ENCODE data around the gene SLC10A1.

Gene SLC10A1

DNA sequence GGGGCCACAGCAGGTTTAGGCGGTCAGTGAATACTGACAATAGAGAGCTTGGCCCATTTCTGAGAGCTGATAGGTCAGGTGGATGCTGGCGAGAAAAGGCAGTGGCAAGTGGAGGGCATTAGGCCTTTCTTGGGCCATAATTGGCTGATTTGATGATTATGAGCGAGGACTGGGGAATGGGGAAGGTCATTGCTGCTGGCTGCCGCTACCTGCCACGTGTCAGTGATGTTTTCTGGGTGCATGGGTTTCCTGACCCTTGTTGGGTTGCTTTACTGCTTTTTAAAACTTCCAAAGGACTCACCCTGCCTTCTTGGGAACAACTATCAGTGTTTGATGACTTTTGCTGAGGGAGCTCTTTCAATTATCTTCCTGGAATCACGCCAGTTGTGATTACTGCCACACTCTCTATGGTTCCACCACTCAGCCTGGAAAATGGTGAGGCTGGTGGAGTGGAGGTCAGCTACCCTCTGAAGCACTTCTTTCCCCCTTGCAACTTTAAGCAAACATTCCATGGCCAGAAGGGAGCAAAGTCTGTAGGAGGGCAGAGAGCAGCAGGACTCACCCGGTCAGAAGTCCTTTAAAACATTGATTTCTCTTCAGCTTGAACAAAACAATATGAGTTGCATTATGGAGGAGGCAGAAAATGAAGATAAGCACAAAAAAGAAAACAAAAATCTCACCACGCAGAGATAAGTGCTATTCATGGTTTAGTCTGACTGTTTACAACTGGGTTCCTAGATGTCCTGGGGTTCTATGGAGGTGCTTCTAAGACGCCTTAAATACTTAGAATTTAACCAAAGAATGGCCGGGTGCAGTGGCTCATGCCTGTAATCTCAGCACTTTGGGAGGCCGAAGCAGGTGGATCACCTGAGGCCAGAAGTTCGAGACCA is 12.1 kb upstream of the SLC10A1 start:
- no peak for DNase-seq (ENCODE audit: low spot score)

DNA sequence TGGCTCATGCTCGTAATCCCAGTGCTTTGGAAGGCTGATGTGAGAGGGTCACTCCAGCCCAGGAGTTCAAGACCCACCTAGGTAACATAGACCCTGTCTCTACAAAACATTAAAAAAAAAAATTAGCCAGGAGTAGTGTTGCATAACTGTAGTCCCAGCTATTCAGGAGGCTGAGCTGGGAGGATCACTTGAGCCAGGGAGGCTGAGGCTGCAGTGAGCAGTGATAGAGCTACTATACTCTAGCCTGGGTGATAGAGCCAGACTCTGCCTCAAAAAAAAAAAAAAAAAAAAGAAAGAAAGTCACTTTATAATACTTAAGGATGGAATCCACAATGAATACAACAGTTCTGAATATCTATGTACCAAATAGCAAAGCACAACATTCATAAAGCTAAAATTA is 10.2 kb upstream of the SLC10A1 start:
- no peak for DNase-seq (ENCODE audit: low spot score)

DNA sequence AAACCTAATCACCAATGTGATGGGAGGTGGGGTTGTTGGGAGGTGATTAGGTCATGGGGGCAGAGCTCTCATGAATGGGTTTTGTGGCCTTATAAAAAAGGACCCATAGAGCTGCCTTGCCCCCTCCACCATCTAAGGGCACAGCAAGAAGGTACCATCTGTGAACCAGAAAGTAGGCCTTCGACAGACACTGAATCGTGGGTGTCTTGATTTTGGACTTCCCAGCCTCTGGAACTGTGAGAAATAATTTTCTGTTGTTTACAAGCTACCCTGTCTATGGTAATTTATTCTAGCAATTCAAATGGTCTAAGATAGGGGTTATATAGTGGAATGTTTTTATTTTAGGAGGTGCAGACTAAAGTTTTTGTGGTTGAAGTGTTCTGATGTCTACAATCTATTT is 7.9 kb upstream of the SLC10A1 start:
- DNase-seq (ENCODE audit: low spot score), result no peak

- no peak for DNase-seq (ENCODE audit: low spot score)
Observed at GRCh38 chr14:69803753-69804152, 6.7 kb upstream of the SLC10A1 start.

- no peak for DNase-seq (ENCODE audit: low spot score)
Observed at GRCh38 chr14:69798339-69798735, 1.3 kb upstream of the SLC10A1 start.

GRCh38 chr14:69797573-69798338 is 715 bp upstream of the SLC10A1 start:
- DNase-seq (ENCODE audit: low spot score), result no peak

- DNase-seq (ENCODE audit: low spot score), result no peak
Observed at GRCh38 chr14:69795691-69796090, 1.4 kb downstream of the SLC10A1 start.

GRCh38 chr14:69794791-69795190 is 2.2 kb downstream of the SLC10A1 start:
- DNase-seq (ENCODE audit: low spot score), result no peak

GRCh38 chr14:69792887-69793421 is 4.1 kb downstream of the SLC10A1 start:
- no peak for DNase-seq (ENCODE audit: low spot score)

- no peak for DNase-seq (ENCODE audit: low spot score)
Observed at GRCh38 chr14:69789118-69789640, 7.9 kb downstream of the SLC10A1 start.

DNA sequence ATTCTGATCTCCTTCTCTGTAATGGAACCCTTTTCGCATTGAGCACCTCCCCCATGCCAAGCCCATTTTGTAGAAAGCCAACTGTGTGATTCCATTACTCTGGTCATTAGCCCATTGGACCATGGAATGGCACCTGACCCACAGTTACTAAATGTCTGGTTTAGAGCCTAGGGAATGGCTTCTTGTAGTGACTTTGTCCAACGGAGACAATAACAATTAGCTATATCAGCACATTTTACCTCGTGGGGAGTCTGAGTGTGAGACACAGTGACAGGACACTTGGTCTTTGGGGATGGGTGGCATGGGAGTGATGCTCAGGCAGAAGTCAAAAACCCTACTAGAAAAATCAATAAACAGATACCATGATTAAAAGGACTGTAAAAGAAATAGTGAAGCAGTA is 10.4 kb downstream of the SLC10A1 start:
- no peak for DNase-seq (ENCODE audit: low spot score)

DNA sequence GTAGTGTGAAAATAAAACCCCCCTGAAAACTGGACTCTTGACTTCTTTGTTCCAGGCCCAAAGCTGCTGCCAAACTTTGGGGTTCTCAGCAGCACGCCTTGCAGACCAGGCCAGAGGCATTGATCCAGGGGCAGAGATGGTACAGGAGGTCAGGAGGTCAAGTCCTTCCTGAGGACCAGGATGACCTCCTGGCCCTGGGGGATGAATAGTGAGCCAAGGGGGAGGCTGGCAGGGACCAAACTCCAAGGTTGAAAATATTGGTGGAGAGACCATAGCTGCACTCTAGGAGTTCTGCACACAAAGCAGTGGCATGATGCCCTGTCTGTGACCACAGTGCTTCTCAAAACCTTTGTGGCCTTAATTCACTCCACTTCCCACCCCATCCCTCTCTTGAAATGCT is 12.1 kb downstream of the SLC10A1 start:
- DNase-seq (ENCODE audit: low spot score), result no peak

DNA sequence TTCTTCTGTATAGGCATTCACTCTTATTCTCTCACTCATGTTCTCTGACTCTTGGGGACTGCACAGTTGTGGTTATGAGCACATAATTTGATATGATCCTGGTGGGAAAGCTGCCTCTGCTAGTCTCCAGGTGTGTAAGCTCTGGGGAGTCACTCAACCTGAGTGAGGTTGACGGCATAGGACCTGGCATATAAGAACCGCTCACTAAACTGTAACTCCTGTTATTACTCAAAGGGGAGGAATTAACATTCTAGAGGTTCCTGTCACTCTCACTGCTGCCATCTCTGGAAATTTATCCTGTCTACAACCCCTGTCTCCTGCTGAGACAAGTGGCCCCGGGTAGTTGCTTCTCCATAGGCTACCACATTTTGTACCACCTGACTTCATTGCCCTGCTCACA is 16.1 kb downstream of the SLC10A1 start:
- DNase-seq (ENCODE audit: low spot score), result no peak

DNA sequence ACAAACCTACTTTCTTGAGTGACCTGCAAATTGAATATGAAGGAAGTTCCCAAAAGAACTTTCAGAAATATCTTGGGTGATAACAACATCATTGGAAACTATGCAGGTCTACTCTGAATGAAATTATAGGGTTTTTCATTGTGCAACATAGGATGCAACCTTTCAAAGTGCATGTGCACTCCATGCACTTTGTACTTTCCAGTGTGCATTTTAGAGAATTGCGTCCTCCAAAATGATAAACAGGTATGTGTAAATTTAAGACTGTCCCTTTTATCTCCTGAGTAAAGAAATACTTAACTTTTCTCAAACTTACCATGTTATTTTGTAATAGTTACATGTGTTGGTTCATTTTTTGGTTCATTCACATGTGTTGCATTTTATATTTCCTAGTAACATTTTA is 16.9 kb downstream of the SLC10A1 start:
- DNase-seq (ENCODE audit: low spot score), result no peak

DNA sequence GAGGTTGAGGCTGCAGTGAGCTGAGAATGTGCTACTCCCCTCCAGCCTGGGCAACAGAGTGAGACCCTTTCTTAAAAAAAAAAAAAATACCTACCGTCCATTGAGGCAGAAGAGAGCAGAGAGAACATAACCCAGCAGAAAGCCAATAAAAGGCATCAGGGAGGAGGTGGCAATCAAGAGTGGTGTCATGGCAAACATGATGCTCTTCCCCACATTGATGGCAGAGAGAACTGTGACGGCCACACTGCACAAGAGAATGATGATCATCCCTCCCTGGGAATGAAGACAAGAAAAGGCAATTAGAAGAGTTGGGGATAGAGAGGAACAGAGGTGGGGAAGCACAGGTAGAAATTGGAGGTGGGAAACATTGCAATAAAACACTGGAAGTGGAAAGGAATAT is 18.0 kb downstream of the SLC10A1 start:
- no peak for DNase-seq (ENCODE audit: low spot score)

GRCh38 chr14:69776875-69777453 is 20.1 kb downstream of the SLC10A1 start:
- DNase-seq (ENCODE audit: low spot score), result no peak

- no peak for DNase-seq (ENCODE audit: low spot score)
Observed at GRCh38 chr14:69775012-69775411, 22.0 kb downstream of the SLC10A1 start.

DNA sequence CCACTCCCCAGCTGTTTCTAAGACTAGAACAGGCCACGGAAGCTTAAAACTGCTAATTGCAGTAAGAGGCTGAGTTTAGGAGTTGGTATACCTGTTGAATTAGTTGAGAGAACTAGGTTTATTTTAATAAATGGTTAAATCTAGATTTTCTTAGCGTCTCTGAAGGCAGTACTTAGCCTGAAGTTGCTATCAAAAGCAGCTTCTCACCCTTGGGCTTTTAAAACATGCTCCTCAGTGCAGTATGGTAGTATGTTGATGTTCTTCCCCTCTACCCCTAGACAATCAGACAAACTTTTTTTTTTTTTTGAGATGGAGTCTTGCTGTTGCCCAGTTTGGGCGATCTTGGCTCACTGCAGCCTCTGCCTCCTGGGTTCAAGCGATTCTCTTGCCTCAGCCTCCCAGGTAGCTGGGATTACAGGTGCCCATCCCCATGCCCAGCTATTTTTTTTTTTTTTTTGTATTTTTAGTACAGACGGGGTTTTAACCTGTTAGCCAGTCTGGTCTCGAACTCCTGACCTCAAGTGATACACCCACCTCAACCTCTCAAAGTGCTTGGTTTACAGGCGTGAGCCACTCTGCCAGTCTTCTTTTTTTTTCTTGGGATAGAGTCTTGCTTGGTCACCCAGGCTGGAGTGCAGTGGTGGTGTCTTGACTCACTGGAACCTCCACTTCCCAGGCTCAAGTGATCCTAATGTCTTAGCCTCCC is 23.3 kb downstream of the SLC10A1 start:
- DNase-seq (ENCODE audit: low spot score), result no peak

- no peak for DNase-seq (ENCODE audit: low spot score)
Observed at GRCh38 chr14:69772082-69773017, 24.7 kb downstream of the SLC10A1 start.

DNA sequence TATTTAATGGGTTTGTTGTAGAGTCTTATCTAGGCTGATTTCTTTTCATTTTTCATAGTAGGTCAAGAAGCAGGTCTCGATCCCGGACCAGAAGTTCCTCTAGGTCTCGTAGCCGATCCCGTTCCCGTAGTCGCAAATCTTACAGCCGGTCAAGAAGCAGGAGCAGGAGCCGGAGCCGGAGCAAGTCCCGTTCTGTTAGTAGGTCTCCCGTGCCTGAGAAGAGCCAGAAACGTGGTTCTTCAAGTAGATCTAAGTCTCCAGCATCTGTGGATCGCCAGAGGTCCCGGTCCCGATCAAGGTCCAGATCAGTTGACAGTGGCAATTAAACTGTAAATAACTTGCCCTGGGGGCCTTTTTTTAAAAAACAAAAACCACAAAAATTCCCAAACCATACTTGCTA is 25.9 kb downstream of the SLC10A1 start:
- no peak for DNase-seq (ENCODE audit: low spot score)

DNA sequence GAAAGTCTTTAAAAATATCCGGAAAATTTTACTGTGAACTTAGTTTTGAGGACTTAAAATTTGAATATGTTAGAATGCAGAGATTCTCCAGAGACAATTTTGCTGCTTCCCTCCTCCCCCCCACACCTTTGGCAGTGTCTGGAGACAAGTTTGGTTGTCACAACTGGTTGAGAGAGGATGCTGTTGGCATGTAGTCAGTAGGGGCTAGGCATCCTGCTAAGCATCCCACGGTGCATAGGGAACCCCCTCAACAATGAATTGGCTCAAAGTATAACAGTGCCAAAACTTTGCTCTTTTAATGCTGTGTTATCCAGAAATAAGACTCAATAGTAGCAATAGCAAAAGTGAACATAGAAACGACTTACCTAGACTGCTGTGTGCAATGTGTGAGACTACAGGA is 26.5 kb downstream of the SLC10A1 start:
- DNase-seq (ENCODE audit: low spot score), result no peak
